HG03342 (cell line): ENCODE measurements around the gene KCNH2.

Source experiments
- ATAC-seq: cut with Tn5 transposase; IDR thresholded peaks from one replicate; pipeline ENCODE4 v1.9.1; 2021; ENCODE audit warnings: mild to moderate bottlenecking, moderate library complexity; ENCODE audit not compliant: unreplicated experiment

Gene KCNH2

DNA sequence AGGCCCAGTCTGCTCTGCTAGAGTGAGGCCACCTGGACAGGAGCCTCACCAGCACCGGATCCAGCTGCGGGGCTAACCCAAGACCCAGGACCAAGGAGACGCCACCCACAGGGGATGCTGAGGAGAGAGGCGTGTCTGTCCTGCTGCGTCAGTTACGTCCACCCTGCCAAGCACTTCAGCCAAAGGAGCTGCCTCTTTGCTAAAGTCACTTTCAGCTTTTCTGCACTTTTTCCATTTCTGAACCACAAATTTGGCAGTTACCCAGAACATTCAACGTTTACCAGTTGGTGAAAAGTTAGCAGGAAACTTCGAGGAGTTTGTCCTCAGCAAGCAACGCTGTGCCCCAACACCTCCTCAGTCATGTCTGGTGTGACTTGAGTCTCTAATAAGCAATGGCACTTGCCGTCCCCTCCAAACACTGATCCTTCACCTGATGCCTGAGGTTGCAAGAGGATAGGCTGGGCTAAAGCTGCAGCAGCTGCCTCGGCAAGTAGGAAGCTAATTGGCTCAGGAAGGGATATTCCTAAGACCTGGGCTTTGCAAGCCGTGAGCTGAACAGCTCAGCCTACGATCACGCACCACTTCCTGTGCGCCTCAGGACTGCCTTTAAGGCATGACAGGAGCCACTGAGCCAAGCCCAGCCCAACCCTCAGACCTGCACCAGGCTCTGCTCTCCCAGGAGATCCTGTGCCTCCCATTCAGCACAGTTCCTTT is 40.1 kb downstream of the KCNH2 start:
- ATAC-seq = no peak

DNA sequence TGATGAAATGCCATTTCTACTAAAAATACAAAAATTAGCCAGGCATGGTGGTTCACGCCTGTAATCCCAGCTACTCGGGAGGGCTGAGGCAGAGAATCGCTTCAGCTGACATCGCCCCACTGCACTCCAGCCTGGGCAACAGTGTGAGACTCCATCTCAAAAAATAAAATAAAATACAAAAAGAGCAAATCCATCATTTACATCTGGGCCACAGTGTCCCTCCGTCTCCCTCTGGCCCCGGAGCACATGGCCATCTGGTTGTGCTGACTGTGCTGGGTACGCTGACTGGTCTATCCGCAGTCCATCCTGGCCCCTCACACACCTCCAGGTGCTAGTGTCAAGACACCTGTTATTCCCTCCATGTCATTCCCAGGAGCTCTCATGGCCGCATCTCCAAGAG is 42.1 kb downstream of the KCNH2 start:
- no peak for ATAC-seq

GRCh38 chr7:150935149-150935548 is 43.0 kb downstream of the KCNH2 start:
- no peak for ATAC-seq

DNA sequence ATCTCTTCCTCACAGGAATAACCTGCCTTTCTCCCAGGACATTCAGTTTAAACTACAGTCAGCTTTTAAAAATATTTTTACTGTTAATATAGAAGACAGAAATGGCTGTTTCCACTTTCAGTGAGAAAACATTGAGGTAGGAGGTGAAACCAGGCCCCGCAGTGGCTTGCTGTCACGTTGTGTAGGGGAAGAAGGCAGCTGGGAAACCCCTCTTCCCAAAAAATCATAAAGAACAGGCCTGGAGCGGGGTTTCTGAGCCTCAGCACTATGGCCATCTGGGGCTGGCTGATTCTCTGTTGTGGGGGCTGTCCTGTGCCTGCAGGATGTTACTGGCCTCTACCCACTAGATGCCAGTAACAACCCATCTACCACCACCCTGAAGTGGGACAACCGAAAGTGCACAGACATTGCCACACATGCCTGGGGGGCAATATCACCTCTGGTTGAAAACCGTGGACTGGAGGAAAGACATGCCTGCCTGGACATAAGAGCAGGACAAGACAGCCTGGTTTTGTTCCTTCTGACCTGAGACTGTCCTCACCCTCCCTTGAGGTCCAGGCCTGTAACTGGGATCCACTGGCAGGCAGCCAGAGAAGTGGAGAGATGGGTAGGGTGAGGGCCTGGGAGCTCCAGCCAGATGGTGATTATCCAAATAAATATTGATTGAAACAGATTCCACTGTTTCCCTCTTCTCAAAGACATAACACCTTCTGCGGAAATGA is 43.9 kb downstream of the KCNH2 start:
- ATAC-seq = no peak

GRCh38 chr7:150931199-150931869 is 46.8 kb downstream of the KCNH2 start:
- no peak for ATAC-seq

GRCh38 chr7:150928541-150928940 is 49.6 kb downstream of the KCNH2 start:
- no peak for ATAC-seq

DNA sequence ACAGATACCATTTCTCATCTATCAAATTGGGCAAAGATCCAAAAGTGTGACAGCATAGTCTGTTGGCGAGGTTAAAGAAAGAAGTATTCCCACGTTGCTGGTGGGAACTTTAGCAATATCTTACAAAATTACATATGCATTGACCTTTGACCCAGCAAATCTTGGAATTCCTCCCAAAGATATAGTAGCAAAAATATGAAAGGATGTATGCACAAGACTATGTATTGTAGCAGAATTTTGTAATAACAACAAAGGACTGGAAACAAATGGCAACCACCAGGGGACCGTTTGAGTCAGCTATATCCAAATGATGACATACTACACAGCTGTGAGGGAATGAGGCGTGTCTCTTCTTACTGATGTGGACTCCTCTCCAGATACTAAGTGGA is 50.2 kb downstream of the KCNH2 start:
- ATAC-seq = no peak

- ATAC-seq = no peak
Observed at GRCh38 chr7:150927157-150927955, 50.8 kb downstream of the KCNH2 start.

DNA sequence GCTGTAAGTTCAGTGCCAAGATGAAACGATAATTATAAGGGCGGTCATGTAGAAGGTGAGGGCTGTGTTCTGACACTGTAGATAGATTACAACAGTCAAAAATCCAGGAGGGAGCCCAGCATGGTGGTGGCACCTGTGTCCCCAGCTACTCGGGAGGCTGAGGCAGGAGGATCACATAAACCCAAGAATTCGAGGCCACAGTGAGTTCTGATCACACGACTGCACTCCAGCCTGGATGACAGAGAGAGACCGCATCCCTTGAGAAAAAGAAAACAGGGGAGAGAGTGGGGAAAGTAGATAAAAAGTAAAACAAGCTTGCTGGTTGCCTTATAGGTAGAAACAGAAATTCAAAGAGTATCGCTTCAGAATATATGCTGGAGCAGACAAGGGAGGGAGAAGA is 52.1 kb downstream of the KCNH2 start:
- no peak for ATAC-seq

GRCh38 chr7:150924369-150924781 is 53.7 kb downstream of the KCNH2 start:
- ATAC-seq = no peak

- no peak for ATAC-seq
Observed at GRCh38 chr7:150923802-150924201, 54.3 kb downstream of the KCNH2 start.

- ATAC-seq = no peak
Observed at GRCh38 chr7:150923196-150923595, 54.9 kb downstream of the KCNH2 start.

GRCh38 chr7:150919160-150919559 is 59.0 kb downstream of the KCNH2 start:
- no peak for ATAC-seq

DNA sequence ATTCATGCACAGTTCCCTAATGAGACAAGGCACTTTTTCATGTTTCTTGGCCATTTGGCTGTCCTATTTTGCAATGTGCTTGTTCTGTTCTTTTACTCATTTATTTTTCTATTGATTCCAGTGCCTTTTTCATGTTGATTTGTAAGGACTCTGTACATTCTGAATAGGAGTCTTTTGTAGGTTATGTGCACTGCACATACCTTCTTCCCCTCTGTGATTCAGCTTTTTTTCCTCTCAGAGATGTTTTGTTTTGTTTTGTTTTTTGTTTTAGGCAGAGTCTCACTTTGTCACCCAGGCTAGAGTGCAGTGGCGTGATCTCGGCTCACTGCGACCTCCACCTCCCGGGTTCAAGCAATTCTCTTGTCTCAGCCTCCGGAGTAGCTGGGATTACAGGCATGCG is 59.7 kb downstream of the KCNH2 start:
- ATAC-seq = no peak

GRCh38 chr7:150917969-150918368 is 60.2 kb downstream of the KCNH2 start:
- ATAC-seq = no peak

DNA sequence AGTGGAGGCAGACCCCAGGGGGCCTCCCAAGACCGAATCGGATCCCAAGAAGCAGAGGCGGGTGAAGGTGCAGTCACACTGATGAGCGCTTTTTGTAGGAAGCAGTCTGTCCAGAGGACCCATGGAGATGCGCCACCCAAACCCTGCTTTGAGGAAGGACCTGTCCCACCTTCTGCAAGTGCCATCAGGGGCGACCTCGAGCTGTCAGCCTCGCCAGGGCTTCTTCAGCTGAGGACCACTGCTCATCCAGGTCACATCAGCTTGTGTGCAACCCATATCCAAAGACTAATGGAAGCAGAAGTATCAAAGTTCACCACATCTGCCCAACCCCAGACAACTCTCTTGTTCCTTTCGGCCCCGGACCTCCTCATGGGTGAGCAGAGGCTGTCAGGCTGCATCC is 61.5 kb downstream of the KCNH2 start:
- ATAC-seq = no peak

DNA sequence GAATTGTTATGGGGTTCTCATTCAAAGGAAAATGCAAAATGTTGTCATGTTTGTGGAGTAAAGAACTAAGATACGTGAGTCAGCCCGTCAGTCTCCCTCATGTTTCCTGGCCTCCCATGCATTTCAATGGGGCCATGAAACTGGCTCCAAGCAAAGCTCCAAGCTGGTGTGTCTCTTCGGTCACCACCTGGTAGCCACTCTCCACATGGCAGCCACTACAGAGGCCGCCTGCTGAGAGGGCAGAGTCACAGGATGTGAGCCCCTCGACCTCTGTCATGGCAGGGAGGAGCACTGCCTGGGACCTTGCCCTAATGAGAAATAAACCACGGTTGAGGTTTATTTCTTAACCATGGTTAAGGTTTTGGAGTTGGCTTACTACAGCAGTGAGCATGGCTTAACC is 63.2 kb downstream of the KCNH2 start:
- ATAC-seq = no peak

- no peak for ATAC-seq
Observed at GRCh38 chr7:150914196-150914595, 63.9 kb downstream of the KCNH2 start.

- no peak for ATAC-seq
Observed at GRCh38 chr7:150912427-150912826, 65.7 kb downstream of the KCNH2 start.

DNA sequence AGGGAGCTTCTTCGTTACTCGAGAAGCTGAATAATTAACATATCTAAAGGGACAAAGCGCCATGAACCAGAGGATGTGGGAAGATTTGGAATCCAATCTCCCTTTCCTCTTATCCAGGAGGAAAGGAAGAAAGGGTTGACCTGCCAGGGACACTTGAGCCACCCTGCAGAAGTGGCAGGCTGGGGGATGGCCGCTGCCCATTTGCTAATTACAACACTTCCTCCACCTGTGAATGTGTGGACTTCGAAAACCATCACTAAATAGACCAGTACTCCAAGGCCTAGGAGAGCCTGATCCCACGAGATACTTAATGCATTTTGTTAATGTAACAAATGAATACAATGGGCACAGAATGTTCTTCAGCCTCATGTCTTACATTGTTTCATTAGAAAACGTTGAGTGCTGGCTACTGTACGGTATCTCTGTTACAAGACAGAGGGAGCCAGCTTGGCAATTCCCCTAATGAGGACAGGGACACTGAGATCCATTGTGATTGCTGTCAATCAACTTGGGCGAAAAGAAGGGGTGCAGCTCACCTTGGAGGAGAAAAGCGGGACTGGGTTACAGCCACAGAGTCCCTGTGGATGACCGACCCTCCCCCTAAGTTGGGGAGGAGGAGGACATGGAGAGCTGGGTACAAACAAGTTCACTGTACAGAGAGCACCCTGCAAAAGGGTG is 66.4 kb downstream of the KCNH2 start:
- no peak for ATAC-seq

- no peak for ATAC-seq
Observed at GRCh38 chr7:150910996-150911422, 67.1 kb downstream of the KCNH2 start.
